ENCODE results near the gene ULK4.

- TF ChIP-seq CTCF (IDR thresholded peaks at IDR 0.05 in 4 of 5, conservative IDR thresholded peaks at IDR 0.05 in 1 of 5) (no peak), POLR2A (IDR thresholded peaks at IDR 0.05) (no peak)
Observed at GRCh38 chr3:41304593-41304992, 657.3 kb downstream of the ULK4 start.

Measured in gastrocnemius medialis (tissue), 4 donors.